Liver (tissue), 3 donors: ENCODE results near the gene GFRA3.

Experiments used
- HNF4G ChIP-seq: IDR thresholded peaks from 2 replicates; pipeline ENCODE4 v1.6.1; 2016; ENCODE audit warnings: antibody characterized with exemption
- TAF1 ChIP-seq: conservative IDR thresholded peaks from 2 replicates; pipeline ENCODE4 v1.6.1; 2016; ENCODE audit warnings: antibody characterized with exemption, mild to moderate bottlenecking
- TF ChIP-seq, protein P1 (sequence below): IDR thresholded peaks from 2 replicates; pipeline ENCODE4 v1.6.1; 2016; ENCODE audit warnings: antibody characterized with exemption
- TF ChIP-seq, protein P2 (sequence below): fragments of 150-350 bp; IDR thresholded peaks from 2 replicates; pipeline ENCODE4 v1.5.1; 2017; ENCODE audit warnings: improper control_type of control experiment, low read depth, low read length; ENCODE audit not compliant: missing input control
- donor health status: healthy.
- donor health status: healthy.

DNA sequence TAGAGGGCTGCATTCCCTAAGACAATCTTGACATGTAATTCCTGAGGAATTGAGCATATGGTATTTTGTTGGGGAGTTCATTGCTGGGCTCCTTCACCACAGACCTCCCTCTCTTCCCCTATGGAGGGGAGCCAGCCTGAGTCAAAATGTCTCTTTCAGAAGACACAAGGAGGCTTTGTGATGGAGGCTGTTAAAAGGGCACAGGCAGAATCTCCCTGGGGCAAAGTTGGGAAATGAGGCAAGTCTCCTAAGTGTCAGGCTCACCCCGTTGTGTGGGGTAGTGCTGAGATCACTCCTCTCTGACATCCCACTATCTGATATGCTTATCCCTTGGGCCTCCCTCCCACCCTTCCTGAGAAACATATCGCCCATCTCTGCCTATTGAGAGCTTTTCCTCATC lies 30.6 kb downstream of the GFRA3 start:
- no peak for TF ChIP-seq TAF1
- no peak for TF ChIP-seq HNF4G
- TF ChIP-seq, protein P1, sequence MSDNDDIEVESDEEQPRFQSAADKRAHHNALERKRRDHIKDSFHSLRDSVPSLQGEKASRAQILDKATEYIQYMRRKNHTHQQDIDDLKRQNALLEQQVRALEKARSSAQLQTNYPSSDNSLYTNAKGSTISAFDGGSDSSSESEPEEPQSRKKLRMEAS = no peak
- TF ChIP-seq, protein P2, sequence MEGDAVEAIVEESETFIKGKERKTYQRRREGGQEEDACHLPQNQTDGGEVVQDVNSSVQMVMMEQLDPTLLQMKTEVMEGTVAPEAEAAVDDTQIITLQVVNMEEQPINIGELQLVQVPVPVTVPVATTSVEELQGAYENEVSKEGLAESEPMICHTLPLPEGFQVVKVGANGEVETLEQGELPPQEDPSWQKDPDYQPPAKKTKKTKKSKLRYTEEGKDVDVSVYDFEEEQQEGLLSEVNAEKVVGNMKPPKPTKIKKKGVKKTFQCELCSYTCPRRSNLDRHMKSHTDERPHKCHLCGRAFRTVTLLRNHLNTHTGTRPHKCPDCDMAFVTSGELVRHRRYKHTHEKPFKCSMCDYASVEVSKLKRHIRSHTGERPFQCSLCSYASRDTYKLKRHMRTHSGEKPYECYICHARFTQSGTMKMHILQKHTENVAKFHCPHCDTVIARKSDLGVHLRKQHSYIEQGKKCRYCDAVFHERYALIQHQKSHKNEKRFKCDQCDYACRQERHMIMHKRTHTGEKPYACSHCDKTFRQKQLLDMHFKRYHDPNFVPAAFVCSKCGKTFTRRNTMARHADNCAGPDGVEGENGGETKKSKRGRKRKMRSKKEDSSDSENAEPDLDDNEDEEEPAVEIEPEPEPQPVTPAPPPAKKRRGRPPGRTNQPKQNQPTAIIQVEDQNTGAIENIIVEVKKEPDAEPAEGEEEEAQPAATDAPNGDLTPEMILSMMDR = no peak
